Measurements from ENCODE around the gene CLUH.

The CLUH gene

DNA sequence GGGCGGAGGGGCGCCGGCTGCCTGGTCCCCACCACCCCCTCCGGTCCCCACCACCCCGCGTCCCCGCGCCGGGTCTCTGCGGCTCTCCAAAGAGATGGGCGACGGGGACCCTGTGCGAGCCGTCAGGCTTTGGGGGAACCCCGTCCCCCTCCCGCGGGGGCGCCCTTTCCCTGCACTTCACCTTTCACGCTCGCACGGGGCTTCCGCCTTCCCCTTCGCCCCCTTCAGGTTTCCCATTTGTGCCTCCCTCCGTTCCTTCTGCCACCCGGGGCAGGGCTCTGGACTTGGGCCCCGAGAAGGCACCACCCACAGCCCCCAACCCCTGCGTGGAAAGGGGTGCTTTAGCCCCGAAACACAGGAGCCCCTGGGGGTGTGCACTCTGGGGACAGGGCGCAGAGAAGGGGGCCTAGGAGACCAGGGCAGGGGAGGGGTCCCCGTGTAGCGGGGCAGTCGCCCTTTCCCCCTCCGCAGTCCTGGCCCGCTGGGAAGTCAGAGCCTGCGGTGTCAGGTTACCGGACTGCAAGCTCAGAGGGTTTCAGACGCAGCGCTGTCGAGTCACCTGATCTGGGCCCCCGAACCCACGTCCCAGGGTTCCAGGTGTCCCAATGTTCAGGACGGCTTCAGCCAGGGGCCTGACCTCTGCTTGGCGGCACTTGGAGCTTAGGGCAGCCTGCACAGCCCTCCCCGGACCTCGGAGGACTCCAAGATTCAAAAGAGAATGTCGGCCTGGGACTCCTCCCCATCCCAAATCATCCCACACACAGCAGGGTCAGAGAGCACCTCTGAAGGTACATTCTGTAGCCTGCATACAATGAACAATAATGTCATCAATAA lies 44.5 kb upstream of the CLUH start:
- Histone ChIP-seq H3K4me3 (ENCODE audit: low read depth, low read length) (peak overlapping the region; percentile 5; the same call in 1 of the 2 replicates), H3K36me3 (ENCODE audit: control insufficient read depth in 2 of 2, insufficient read depth in 1 of 2, low read length in 2 of 2) (no peaks in the 10 kb centered on the region), H3K4me1 (ENCODE audit: control insufficient read depth, insufficient read depth, low read length) (peaks cover 3% of the 10 kb centered on the region), H3K9me3 (ENCODE audit: control insufficient read depth, insufficient read depth, low read depth, low read length) (no peaks in the 10 kb centered on the region), H3K27ac (ENCODE audit: extremely low read depth, low read depth, low read length) (no peak overlapping the region)
- ChIA-PET CTCF (interaction anchor here (1.0 to 1.1 kb wide), 2 partner anchors 21 to 257 kb away, joined by 3 to 4 read pairs; no protein-coding TSS in a partner anchor), POLR2A (interaction anchor here (1.2 kb wide), 1 partner anchor 18 kb away, joined by 6 read pairs; no protein-coding TSS in a partner anchor)
- TF ChIP-seq HOXA7 (CRISPR knock-in tag; IDR thresholded peaks at IDR 0.05; ENCODE audit: borderline replicate concordance) (no peak), BCL11A (tag by site-specific recombination; IDR thresholded peaks at IDR 0.05; ENCODE audit: low read depth) (peak; percentile 75; the same call in 1 of the 2 replicates), ZNF214 (tag by site-specific recombination; IDR thresholded peaks at IDR 0.05; ENCODE audit: borderline replicate concordance) (no peak), SP7 (tag by site-specific recombination; IDR thresholded peaks at IDR 0.05) (peak; percentile 74), MEIS1 (CRISPR knock-in tag; IDR thresholded peaks at IDR 0.05; ENCODE audit: borderline replicate concordance) (no peak), ZNF394 (tag by site-specific recombination; IDR thresholded peaks at IDR 0.05; ENCODE audit: borderline replicate concordance) (peak; percentile 37; the same call in 1 of the 2 replicates), KLF10 (tag by site-specific recombination; IDR thresholded peaks at IDR 0.05) (no peak), ZNF24 (tag by site-specific recombination; IDR thresholded peaks at IDR 0.05) (peak; percentile 53; the same call in 1 of the 2 replicates), HOXD13 (CRISPR knock-in tag; IDR thresholded peaks at IDR 0.05; ENCODE audit: borderline replicate concordance) (no peak), ZNF2 (tag by site-specific recombination; IDR thresholded peaks at IDR 0.05) (peak; percentile 55; the same call in 1 of the 2 replicates), YY1 (tag by site-specific recombination; IDR thresholded peaks at IDR 0.05) (no peak), GFI1B (tag by site-specific recombination; IDR thresholded peaks at IDR 0.05) (no peak), SETDB1 (IDR thresholded peaks at IDR 0.05; ENCODE audit: insufficient read length, low read length) (no peak), ZNF707 (tag by site-specific recombination; IDR thresholded peaks at IDR 0.05) (no peak)
- TF ChIP-seq, protein P1, sequence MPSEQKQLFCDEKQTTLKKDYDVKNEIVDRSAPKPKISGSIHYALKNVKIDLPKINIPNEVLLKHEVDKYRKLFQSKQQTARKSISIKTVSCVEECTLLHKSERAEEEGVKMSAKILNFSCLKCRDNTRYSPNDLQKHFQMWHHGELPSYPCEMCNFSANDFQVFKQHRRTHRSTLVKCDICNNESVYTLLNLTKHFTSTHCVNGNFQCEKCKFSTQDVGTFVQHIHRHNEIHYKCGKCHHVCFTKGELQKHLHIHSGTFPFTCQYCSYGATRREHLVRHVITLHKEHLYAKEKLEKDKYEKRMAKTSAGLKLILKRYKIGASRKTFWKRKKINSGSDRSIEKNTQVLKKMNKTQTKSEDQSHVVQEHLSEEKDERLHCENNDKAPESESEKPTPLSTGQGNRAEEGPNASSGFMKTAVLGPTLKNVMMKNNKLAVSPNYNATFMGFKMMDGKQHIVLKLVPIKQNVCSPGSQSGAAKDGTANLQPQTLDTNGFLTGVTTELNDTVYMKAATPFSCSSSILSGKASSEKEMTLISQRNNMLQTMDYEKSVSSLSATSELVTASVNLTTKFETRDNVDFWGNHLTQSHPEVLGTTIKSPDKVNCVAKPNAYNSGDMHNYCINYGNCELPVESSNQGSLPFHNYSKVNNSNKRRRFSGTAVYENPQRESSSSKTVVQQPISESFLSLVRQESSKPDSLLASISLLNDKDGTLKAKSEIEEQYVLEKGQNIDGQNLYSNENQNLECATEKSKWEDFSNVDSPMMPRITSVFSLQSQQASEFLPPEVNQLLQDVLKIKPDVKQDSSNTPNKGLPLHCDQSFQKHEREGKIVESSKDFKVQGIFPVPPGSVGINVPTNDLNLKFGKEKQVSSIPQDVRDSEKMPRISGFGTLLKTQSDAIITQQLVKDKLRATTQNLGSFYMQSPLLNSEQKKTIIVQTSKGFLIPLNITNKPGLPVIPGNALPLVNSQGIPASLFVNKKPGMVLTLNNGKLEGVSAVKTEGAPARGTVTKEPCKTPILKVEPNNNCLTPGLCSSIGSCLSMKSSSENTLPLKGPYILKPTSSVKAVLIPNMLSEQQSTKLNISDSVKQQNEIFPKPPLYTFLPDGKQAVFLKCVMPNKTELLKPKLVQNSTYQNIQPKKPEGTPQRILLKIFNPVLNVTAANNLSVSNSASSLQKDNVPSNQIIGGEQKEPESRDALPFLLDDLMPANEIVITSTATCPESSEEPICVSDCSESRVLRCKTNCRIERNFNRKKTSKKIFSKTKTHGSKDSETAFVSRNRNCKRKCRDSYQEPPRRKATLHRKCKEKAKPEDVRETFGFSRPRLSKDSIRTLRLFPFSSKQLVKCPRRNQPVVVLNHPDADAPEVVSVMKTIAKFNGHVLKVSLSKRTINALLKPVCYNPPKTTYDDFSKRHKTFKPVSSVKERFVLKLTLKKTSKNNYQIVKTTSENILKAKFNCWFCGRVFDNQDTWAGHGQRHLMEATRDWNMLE (tag by site-specific recombination; conservative IDR thresholded peaks at IDR 0.05; ENCODE audit: low read depth), result no peak
- TF ChIP-seq, protein P2, sequence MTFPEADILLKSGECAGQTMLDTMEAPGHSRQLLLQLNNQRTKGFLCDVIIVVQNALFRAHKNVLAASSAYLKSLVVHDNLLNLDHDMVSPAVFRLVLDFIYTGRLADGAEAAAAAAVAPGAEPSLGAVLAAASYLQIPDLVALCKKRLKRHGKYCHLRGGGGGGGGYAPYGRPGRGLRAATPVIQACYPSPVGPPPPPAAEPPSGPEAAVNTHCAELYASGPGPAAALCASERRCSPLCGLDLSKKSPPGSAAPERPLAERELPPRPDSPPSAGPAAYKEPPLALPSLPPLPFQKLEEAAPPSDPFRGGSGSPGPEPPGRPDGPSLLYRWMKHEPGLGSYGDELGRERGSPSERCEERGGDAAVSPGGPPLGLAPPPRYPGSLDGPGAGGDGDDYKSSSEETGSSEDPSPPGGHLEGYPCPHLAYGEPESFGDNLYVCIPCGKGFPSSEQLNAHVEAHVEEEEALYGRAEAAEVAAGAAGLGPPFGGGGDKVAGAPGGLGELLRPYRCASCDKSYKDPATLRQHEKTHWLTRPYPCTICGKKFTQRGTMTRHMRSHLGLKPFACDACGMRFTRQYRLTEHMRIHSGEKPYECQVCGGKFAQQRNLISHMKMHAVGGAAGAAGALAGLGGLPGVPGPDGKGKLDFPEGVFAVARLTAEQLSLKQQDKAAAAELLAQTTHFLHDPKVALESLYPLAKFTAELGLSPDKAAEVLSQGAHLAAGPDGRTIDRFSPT (tag by site-specific recombination; IDR thresholded peaks at IDR 0.05), result peak; percentile 85
- TF ChIP-seq, protein P3, sequence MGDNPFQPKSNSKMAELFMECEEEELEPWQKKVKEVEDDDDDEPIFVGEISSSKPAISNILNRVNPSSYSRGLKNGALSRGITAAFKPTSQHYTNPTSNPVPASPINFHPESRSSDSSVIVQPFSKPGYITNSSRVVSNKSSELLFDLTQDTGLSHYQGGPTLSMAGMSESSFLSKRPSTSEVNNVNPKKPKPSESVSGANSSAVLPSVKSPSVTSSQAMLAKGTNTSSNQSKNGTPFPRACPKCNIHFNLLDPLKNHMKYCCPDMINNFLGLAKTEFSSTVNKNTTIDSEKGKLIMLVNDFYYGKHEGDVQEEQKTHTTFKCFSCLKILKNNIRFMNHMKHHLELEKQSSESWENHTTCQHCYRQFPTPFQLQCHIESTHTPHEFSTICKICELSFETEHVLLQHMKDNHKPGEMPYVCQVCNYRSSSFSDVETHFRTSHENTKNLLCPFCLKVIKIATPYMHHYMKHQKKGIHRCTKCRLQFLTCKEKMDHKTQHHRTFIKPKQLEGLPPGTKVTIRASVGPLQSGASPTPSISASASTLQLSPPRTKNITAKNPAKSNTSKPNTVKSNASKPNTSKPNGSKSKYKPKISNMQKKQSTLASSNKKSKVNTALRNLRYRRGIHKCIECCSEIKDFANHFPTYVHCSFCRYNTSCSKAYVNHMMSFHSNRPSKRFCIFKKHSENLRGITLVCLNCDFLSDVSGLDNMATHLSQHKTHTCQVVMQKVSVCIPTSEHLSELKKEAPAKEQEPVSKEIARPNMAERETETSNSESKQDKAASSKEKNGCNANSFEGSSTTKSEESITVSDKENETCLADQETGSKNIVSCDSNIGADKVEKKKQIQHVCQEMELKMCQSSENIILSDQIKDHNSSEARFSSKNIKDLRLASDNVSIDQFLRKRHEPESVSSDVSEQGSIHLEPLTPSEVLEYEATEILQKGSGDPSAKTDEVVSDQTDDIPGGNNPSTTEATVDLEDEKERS (tag by site-specific recombination; IDR thresholded peaks at IDR 0.05), result no peak
- TF ChIP-seq, protein P4, sequence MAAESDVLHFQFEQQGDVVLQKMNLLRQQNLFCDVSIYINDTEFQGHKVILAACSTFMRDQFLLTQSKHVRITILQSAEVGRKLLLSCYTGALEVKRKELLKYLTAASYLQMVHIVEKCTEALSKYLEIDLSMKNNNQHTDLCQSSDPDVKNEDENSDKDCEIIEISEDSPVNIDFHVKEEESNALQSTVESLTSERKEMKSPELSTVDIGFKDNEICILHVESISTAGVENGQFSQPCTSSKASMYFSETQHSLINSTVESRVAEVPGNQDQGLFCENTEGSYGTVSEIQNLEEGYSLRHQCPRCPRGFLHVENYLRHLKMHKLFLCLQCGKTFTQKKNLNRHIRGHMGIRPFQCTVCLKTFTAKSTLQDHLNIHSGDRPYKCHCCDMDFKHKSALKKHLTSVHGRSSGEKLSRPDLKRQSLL (tag by site-specific recombination; IDR thresholded peaks at IDR 0.05), result no peak
- TF ChIP-seq, protein P5, sequence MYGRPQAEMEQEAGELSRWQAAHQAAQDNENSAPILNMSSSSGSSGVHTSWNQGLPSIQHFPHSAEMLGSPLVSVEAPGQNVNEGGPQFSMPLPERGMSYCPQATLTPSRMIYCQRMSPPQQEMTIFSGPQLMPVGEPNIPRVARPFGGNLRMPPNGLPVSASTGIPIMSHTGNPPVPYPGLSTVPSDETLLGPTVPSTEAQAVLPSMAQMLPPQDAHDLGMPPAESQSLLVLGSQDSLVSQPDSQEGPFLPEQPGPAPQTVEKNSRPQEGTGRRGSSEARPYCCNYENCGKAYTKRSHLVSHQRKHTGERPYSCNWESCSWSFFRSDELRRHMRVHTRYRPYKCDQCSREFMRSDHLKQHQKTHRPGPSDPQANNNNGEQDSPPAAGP (tag by site-specific recombination; IDR thresholded peaks at IDR 0.05), result no peak
- TF ChIP-seq, protein P6, sequence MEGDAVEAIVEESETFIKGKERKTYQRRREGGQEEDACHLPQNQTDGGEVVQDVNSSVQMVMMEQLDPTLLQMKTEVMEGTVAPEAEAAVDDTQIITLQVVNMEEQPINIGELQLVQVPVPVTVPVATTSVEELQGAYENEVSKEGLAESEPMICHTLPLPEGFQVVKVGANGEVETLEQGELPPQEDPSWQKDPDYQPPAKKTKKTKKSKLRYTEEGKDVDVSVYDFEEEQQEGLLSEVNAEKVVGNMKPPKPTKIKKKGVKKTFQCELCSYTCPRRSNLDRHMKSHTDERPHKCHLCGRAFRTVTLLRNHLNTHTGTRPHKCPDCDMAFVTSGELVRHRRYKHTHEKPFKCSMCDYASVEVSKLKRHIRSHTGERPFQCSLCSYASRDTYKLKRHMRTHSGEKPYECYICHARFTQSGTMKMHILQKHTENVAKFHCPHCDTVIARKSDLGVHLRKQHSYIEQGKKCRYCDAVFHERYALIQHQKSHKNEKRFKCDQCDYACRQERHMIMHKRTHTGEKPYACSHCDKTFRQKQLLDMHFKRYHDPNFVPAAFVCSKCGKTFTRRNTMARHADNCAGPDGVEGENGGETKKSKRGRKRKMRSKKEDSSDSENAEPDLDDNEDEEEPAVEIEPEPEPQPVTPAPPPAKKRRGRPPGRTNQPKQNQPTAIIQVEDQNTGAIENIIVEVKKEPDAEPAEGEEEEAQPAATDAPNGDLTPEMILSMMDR (tag by site-specific recombination; IDR thresholded peaks at IDR 0.05), result peak; percentile 66; the same call in 1 of the 2 replicates
